Stomach (tissue), 4 donors: ENCODE measurements around the gene SVIL.

Source experiments
- POLR2A ChIP-seq, 4 donors: fragments of 450-650 bp; IDR thresholded peaks; one replicate each; pipeline ENCODE4 v1.6.1; 2016; ENCODE audit warnings: antibody characterized with exemption in 4 of 4, control low read depth in 2 of 4, mild to moderate bottlenecking in 1 of 4, moderate library complexity in 1 of 4
- POLR2AphosphoS5 ChIP-seq, 3 donors: sonication (generic); formaldehyde crosslinking; IDR thresholded peaks; one replicate each; pipeline ENCODE4 v1.6.1; 2016; ENCODE audit warnings: antibody characterized with exemption in 3 of 3
- TF ChIP-seq, protein P1 (sequence below), 7 experiments: fragments of 450-650 bp in 4 of 7; fragments of 200-600 bp in 3 of 7; sonication (generic) in 3 of 7; IDR thresholded peaks; one replicate each; pipeline ENCODE4 v1.5.1; 2016 to 2019; ENCODE audit warnings: antibody characterized with exemption in 7 of 7, control low read depth in 2 of 7, mild to moderate bottlenecking in 1 of 7

DNA sequence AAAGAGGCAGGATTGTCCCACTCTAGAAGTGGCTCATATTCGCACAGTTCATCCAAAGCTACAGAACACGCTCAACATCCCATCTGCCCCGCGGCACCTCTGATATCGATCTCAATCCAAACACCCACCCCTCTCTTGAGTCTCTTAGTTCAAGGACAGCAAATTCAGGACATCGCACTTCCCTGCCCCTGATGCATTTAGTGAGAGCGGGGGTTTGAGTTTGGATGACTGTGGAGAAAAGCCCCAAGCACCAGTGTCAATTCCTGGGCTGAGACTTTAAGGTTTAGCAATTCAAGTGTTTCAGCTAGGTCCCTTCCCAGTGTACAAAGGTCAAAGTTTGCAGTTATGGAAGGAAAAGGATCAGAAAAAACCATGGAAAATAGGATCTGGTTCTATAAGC is 179.7 kb downstream of the SVIL start:
- TF ChIP-seq POLR2A (IDR thresholded peaks at IDR 0.05) (no peak), POLR2AphosphoS5 (IDR thresholded peaks at IDR 0.05) (no peak)
- TF ChIP-seq, protein P1, sequence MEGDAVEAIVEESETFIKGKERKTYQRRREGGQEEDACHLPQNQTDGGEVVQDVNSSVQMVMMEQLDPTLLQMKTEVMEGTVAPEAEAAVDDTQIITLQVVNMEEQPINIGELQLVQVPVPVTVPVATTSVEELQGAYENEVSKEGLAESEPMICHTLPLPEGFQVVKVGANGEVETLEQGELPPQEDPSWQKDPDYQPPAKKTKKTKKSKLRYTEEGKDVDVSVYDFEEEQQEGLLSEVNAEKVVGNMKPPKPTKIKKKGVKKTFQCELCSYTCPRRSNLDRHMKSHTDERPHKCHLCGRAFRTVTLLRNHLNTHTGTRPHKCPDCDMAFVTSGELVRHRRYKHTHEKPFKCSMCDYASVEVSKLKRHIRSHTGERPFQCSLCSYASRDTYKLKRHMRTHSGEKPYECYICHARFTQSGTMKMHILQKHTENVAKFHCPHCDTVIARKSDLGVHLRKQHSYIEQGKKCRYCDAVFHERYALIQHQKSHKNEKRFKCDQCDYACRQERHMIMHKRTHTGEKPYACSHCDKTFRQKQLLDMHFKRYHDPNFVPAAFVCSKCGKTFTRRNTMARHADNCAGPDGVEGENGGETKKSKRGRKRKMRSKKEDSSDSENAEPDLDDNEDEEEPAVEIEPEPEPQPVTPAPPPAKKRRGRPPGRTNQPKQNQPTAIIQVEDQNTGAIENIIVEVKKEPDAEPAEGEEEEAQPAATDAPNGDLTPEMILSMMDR (IDR thresholded peaks at IDR 0.05): no peak
